OCI-LY1 (cell line): Measurements from ENCODE around the gene TNFAIP6.
"Not testable (repeated sequence)": the region's sequence is repeated elsewhere in the genome, so short reads cannot be mapped to it uniquely, and the experiment has no call there.

ENCODE experiments used
- EZH2 ChIP-seq: fragments of 200-600 bp; sonication (generic), shearing (Covaris generic); IDR thresholded peaks from 2 replicates; pipeline ENCODE4 v1.8.0; 2017; ENCODE audit warnings: borderline replicate concordance, mixed run types, mild to moderate bottlenecking, antibody characterized with exemption, low read length, moderate library complexity, mixed read lengths
- TF ChIP-seq, protein P1 (sequence below): fragments of 200-600 bp; sonication (generic), shearing (Covaris generic); IDR thresholded peaks from 2 replicates; pipeline ENCODE4 v1.5.1; 2017; ENCODE audit warnings: mild to moderate bottlenecking, antibody characterized with exemption, low read length, moderate library complexity, mixed read lengths

DNA sequence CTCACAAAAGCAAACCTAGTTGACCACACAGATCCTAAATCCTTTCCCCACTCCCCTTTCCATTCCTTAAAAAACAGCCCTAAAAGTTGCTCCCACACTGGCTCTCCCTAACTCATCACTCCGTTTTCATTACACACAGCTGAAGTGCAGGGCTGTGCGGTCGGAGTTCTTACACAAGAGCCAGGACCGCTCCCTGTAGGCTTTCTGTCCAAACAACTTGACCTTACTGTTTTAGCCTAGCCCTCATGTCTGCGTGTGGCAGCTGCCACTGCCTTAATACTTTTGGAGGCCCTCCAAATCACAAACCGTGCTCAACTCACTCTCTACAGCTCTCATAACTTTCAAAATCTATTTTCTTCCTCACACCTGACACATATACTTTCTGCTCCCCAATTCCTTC lies 45.0 kb upstream of the TNFAIP6 start:
- TF ChIP-seq, protein P1, sequence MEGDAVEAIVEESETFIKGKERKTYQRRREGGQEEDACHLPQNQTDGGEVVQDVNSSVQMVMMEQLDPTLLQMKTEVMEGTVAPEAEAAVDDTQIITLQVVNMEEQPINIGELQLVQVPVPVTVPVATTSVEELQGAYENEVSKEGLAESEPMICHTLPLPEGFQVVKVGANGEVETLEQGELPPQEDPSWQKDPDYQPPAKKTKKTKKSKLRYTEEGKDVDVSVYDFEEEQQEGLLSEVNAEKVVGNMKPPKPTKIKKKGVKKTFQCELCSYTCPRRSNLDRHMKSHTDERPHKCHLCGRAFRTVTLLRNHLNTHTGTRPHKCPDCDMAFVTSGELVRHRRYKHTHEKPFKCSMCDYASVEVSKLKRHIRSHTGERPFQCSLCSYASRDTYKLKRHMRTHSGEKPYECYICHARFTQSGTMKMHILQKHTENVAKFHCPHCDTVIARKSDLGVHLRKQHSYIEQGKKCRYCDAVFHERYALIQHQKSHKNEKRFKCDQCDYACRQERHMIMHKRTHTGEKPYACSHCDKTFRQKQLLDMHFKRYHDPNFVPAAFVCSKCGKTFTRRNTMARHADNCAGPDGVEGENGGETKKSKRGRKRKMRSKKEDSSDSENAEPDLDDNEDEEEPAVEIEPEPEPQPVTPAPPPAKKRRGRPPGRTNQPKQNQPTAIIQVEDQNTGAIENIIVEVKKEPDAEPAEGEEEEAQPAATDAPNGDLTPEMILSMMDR = not testable (repeated sequence)
- TF ChIP-seq EZH2 = not testable (repeated sequence)
